Effector memory CD8-positive, alpha-beta T cell (primary cell): Measurements from ENCODE around the gene C9orf50.
"Not testable (repeated sequence)": the region's sequence is repeated elsewhere in the genome, so short reads cannot be mapped to it uniquely, and the experiment has no call there.

Experiments
- ATAC-seq: fragments of 150-1000 bp; cut with Tn5 transposase; replicated peaks from 2 replicates; pipeline ENCODE4 v1.10.0; 2021; ENCODE audit warnings: mild to moderate bottlenecking, moderate library complexity
- DNase-seq, 3 experiments: peaks; one replicate each; pipeline ENCODE4 v3.0.0; 2021
- H3K27ac Mint-ChIP-seq, 2 donors: one replicate each; pipeline ENCODE4 v1.8.0; 2022; ENCODE audit warnings: mild to moderate bottlenecking in 2 of 2, mixed read lengths in 2 of 2, moderate library complexity in 2 of 2
- H3K27me3 Mint-ChIP-seq, 2 donors: one replicate each; pipeline ENCODE4 v1.8.0; 2022; ENCODE audit warnings: mixed read lengths in 2 of 2
- H3K36me3 Mint-ChIP-seq: one replicate; pipeline ENCODE4 v1.8.0; 2022; ENCODE audit warnings: mild to moderate bottlenecking, moderate library complexity, mixed read lengths; ENCODE audit not compliant: insufficient read depth
- H3K4me1 Mint-ChIP-seq, 2 donors: one replicate each; pipeline ENCODE4 v1.8.0; 2022; ENCODE audit warnings: low read depth in 2 of 2, mixed read lengths in 2 of 2
- H3K4me3 Mint-ChIP-seq, 2 donors: one replicate each; pipeline ENCODE4 v1.8.0; 2022; ENCODE audit warnings: mild to moderate bottlenecking in 2 of 2, mixed read lengths in 2 of 2, moderate library complexity in 2 of 2
- H3K9me3 Mint-ChIP-seq, 2 donors: one replicate each; pipeline ENCODE4 v1.8.0; 2022; ENCODE audit warnings: mixed read lengths in 2 of 2

C9orf50 gene

DNA sequence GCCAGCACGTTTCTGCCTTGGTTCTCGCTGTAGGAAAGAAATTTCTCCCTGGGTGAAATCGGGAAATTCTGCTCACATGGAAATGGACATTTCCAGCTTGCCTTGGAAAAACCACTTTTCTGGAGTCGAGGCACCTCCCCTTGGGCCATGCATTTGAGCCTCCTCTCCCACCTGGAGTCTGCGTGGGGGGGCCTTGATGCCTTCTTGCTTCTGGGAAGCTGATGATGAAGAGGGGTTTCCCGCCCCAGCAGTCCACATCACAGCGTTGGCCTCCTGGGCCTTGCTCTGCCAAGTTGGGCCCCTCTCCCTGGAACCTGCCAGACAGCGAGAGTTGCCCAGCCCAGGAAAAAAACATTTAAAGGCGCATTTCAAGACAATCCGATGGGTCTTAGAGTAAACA, 22.8 kb upstream of the C9orf50 start:
- Mint-ChIP-seq H3K27me3 (no peaks in the 10 kb centered on the region), H3K4me3 (peak overlapping the region; percentile 40 to 84), H3K36me3 (peaks cover 15% of the 10 kb centered on the region), H3K4me1 (peaks cover 11 to 12% of the 10 kb centered on the region in 2 donors), H3K27ac (peak overlapping the region in 1 of 2 donors; percentile 91), H3K9me3 (no peaks in the 10 kb centered on the region)
- DNase-seq (no peak), ATAC-seq (no peak)

DNA sequence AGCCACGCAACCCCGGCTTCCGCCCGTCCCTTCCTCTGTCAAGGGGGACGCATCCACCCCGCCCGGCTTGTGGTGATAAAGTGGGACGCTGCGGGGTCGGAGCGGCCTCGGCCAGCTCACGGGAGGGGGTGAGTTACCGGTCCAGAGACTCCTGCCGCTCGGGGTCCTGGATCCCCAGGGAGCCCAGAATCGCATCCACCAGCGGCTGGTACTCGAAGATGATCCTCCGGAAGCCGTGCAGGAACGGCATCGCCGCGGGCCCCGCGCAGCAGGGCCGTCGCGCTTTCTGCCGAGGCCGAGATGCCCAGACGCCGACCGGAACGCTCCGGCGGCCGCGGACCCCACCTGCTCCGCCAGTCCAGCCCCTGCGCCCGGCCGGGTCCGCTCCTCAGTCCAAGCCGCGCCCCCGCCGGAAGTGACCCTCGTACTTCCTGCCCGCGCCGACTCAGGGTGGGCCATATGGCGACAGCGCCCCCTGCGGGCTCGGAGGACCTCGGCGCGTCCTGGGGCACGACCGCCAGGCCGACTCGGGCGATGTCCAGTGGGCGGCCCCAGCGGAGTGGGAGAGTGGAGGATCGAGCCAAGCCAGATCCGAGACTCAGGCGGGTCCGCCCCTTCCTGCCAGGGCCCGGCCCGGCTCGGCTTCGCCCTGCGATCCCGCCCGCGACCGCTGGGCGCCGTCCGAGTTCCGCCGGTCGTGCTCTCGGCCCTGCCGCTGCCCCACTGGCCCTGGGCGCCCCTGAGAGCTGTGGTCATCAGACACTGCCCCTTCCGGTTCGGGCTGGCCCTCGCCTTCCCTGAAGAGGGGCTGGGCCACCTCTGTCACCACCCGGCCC, 21.1 kb upstream of the C9orf50 start, which contains the start of gene ASB6:
Gene ASB6 (minus strand): TSS at position 402 of the 836 bp plus-strand sequence. CDS start 152 bp downstream, at position 250.
- H3K27me3 Mint-ChIP-seq = no peaks in the 10 kb centered on the region
- DNase-seq (peak; percentile 93 to 95 (median 94)), ATAC-seq (peak; percentile 86)
- H3K9me3 Mint-ChIP-seq = no peaks in the 10 kb centered on the region
- peak within 1 kb of the TSS; percentile 91 to 94 for H3K27ac Mint-ChIP-seq
- peak within 1 kb of the TSS; percentile 82 to 84 for H3K4me3 Mint-ChIP-seq
- H3K36me3 Mint-ChIP-seq = peaks cover 31% of the 10 kb centered on the region
- peaks cover 12 to 16% of the 10 kb centered on the region in 2 donors for H3K4me1 Mint-ChIP-seq

DNA sequence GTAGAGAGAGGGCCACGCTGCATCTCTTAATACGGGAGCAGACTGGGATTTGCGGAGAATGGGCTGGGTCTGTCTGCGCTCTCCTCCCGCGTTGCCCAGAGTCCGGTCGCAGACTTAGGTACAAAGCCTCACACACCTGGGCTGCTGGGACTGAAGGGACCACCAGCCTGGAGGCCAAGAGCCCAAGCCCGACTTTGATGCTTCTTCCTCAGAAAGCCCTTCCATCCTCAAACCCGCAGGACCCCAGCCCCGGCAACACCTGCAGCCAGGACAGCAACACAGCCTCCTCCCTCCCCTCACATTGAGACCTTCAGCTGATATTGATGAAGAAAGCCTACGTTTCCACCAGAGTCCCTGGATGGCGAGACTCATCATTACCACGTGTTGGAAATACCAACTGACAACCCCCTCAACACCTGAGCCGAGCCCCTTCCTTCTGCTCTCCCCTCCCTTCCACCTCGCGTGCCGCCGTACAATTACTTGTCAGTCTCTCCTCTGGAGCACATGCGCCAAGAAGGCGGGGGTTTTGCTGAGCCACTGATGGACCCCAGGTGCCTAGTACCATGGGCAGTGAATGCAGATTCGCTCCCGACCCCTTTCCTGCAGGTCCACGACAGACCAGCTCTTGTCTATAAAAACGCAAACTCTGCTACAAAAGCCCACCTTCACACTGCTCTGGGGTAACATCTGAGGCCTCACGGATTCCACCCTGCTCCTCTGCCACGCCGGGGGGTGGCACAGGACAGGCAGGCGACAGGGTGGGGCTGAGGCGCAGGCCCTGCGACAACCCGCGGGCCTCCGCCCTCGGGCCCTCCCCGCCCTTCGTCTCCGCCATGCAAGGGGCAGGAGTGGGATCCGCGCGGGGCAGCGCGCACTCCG, 20.2 kb upstream of the C9orf50 start:
- Mint-ChIP-seq H3K4me1 (peaks cover 12 to 16% of the 10 kb centered on the region in 2 donors), H3K27me3 (no peaks in the 10 kb centered on the region), H3K36me3 (peaks cover 40% of the 10 kb centered on the region), H3K4me3 (peak overlapping the region; percentile 82 to 84), H3K9me3 (no peaks in the 10 kb centered on the region), H3K27ac (peak overlapping the region; percentile 91 to 94)
- DNase-seq = no peak
- peak; percentile 58 for ATAC-seq

DNA sequence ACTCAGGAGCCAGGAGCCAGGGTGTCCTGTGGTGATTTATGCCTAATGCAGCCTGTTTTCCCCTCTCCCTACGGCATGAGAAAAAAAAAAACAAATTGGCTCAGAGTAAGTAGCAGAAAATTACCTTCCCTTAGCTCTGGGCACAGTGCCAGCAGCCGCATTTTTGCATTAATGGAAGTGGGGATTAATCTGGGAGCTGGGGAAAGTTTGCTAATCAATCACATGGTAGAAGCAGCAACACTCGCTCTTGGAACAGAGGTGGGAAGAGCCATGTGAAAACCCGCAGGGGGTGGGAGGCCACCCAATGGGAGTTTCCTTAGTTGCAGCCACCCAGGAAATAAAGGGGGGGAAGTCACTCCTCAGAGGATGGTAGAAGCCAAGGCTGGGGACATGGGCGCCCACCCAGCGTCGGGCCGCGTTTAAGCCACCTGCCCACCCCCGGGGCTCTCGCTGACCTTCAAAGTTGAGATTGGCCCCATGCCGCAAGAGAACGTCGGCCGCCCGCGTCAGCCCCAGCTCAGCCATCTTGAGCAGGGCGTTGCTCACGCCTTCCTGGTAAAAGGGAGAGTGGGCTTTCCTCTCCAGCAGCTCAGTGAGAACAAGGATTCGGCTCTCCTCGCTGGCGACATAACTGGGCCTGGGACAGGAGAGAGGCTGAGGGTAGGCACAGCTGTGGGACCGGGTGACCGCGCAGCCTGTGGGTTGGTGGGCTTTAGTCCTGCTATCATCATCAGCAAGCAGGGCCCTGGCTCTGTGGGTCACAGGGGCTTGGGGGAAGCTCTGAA, 19.4 kb upstream of the C9orf50 start:
- H3K4me1 Mint-ChIP-seq = peaks cover 12 to 16% of the 10 kb centered on the region in 2 donors
- DNase-seq (no peak), ATAC-seq (no peak)
- H3K27me3 Mint-ChIP-seq = no peaks in the 10 kb centered on the region
- no peaks in the 10 kb centered on the region for H3K9me3 Mint-ChIP-seq
- peaks cover 48% of the 10 kb centered on the region for H3K36me3 Mint-ChIP-seq
- peak overlapping the region; percentile 25 to 91 for H3K27ac Mint-ChIP-seq
- H3K4me3 Mint-ChIP-seq = peak overlapping the region; percentile 82 to 84

DNA sequence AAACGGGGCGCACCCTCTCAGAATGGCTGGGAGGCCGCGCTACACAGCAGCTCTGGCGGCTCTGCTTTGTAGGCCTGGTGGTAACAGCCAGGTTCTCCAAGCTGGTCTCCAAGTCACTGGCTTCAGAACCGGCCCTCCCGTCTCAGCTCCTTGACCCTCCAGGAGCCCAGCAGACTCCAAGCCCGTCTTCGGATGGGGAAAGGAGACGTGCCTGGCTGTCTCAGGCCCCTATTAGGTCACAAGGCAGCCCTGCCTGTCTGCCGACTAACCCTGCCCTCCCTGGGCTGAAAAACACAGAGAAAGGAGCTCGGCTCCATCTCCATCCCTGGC, 18.8 kb upstream of the C9orf50 start:
- Mint-ChIP-seq H3K9me3 (no peaks in the 10 kb centered on the region), H3K27me3 (no peaks in the 10 kb centered on the region), H3K27ac (peak overlapping the region in 1 of 2 donors; percentile 55), H3K36me3 (peaks cover 54% of the 10 kb centered on the region), H3K4me1 (peaks cover 12 to 16% of the 10 kb centered on the region in 2 donors), H3K4me3 (peak overlapping the region; percentile 82 to 84)
- ATAC-seq = no peak
- DNase-seq = no peak

DNA sequence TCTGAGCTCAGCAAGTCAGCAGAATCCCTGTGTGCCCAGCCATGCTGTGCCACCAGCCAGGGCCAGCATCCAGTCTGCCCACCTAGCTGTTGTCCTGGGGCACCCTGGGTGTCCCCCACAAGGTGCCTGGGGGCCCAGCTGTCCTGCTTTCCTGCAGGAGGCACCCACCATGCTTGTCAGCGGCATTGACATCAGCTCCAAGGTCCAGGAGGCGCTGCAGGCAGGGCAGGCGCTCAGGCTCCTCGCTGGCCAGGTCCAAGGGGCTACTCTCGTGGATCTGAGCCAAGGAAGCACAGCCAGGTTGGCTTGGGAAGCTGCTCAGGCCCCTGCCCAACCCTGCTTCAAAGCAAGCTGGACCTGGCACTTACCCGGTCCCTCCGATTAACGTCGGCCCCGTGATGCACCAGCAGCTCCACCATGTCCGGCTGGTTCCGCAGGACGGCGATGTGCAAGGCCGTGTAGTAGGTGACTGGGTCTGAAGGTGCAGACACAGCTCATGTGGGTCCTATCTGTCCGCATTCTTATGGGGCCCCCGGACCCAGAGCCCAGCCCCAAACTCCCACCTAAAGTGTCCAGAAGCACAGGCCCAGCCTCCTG, 18.2 kb upstream of the C9orf50 start:
- Mint-ChIP-seq H3K36me3 (peaks cover 60% of the 10 kb centered on the region), H3K27me3 (no peaks in the 10 kb centered on the region), H3K4me1 (peaks cover 12 to 16% of the 10 kb centered on the region in 2 donors), H3K4me3 (no peak overlapping the region), H3K9me3 (no peaks in the 10 kb centered on the region), H3K27ac (peak overlapping the region in 1 of 2 donors; percentile 55)
- ATAC-seq (no peak), DNase-seq (no peak)

DNA sequence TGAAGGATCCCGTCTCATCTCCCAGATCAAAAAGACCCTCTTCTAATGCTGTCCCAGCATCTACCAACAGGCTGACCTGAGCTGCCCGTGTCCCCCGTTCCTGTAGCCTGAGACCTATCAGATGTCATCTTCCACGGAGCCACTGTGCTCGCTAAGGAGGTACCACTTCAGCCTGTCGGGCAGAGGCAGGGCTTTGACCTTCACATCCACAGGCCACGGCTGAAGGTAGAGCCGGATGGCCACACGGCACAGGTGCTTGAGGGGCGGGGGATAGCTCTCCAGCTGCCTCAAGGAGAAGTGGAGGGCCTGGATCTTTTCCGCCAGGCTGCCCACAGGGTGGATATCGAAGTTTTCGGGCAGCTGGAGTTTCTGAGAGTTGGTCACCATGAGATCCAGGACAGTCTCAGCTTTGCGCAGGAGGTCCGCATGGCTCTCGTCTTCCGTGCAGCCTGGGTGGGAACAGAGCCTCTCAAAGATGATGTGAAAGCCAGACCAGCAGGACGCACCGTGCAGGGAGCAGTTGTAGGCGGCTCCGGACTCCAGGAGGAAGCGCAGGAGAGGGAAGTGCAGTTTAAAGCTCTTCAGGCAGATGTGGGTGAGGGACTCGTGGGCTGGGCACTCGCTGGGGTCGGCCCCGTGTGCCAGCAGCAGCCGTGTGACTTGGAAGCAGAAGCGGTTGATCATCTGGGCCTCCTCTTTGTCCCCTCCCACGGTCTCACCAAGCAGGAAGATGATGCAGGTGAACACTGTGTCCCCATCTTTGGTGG, 17.0 kb upstream of the C9orf50 start:
- H3K9me3 Mint-ChIP-seq = no peaks in the 10 kb centered on the region
- peak overlapping the region in 1 of 2 donors; percentile 42 for H3K4me3 Mint-ChIP-seq
- H3K27ac Mint-ChIP-seq = peak overlapping the region; percentile 38 to 83
- peaks cover 69% of the 10 kb centered on the region for H3K36me3 Mint-ChIP-seq
- ATAC-seq = no peak
- no peak for DNase-seq
- H3K27me3 Mint-ChIP-seq = no peaks in the 10 kb centered on the region
- H3K4me1 Mint-ChIP-seq = peaks cover 12 to 16% of the 10 kb centered on the region in 2 donors

DNA sequence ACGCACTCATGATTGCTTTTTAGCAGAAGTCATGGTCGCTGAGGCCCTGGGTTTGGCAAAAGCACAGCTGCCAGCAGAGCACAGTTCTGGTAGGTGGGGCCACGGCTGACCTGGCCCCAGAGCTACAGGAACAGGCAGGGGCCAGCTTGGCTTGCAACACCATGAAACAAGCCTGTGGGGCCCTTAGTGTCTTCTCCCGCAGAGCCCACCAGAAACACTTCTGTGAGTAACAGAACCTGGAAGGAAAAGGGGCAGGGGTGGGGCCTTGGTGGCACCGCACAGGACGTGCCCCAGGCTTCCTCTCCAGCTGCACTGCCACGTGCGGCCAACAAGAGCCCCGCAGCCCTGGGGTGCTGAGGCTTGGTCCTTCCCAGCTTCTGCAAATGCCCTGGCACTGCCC, 16.2 kb upstream of the C9orf50 start:
- Mint-ChIP-seq H3K27me3 (no peaks in the 10 kb centered on the region), H3K36me3 (peaks cover 62% of the 10 kb centered on the region), H3K27ac (peak overlapping the region in 1 of 2 donors; percentile 38), H3K4me1 (peaks cover 15 to 16% of the 10 kb centered on the region in 2 donors), H3K9me3 (no peaks in the 10 kb centered on the region), H3K4me3 (no peak overlapping the region)
- DNase-seq (no peak), ATAC-seq (no peak)

DNA sequence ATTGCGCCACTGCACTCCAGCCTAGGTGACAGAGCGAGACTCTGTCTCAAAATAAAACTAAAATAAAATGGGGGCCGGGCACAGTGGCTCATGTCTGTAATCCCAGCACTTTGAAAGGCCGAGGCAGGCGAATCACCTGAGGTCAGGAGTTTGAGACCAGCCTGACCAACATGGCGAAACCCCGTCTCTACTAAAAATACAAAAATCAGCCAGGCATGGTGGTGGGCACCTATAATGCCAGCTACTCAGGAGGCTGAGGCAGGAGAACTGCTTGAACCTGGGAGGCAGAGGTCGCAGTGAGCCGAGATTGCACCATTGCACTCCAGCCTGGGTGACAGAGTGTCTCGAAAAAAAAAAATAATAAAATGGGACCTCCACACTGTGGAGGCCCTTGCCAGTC, 15.4 kb upstream of the C9orf50 start:
- H3K4me1 Mint-ChIP-seq = peaks cover 18 to 21% of the 10 kb centered on the region in 2 donors
- not testable (repeated sequence) for ATAC-seq, H3K4me3 Mint-ChIP-seq, H3K9me3 Mint-ChIP-seq, H3K27ac Mint-ChIP-seq, DNase-seq, H3K27me3 Mint-ChIP-seq
- H3K36me3 Mint-ChIP-seq = peaks cover 64% of the 10 kb centered on the region

DNA sequence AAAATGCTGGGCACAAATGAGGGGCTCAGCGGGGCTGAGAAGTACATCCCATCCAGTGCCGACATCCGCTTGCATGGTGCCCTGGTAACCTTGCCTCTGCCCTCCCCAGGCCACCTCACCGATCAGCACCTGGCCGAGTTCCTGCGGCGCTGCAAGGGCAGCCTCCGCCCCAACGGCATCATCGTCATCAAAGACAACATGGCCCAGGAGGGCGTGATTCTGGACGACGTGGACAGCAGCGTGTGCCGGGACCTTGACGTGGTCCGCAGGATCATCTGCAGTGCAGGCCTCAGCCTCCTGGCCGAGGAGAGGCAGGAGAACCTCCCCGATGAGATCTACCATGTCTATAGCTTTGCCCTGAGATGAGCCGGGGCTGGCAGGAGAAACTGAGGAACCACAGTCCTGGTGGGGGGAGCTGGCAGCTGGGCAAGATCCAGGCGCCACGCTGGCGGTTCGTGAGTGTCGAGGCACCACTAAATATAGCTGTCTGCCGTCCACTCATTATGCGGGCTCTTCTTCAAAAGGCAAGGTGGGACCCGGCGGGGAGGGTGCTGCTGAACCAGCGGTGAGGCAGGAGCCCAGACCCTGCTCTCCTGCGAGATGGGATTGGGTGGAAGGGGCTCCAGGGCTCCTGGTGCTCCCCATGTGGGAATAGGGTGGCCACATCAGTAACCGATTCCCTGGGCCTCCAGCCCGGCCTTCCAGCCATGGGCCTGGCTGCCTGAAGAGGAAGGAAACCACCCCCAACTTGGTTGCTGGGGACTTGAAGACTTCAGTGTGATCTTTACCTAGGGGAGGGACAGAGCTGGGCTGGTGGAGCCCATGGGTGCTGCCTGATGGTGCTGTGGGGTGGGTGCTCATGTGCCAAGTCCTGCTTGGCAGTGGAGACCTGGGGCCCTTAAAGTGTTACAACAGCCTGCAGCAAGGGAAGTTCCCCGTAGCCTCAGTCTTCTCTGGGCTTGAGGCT, 14.5 kb upstream of the C9orf50 start:
- DNase-seq (no peak), ATAC-seq (no peak)
- Mint-ChIP-seq H3K4me3 (no peak overlapping the region), H3K27me3 (no peaks in the 10 kb centered on the region), H3K36me3 (peaks cover 64% of the 10 kb centered on the region), H3K9me3 (no peaks in the 10 kb centered on the region), H3K4me1 (peaks cover 19% of the 10 kb centered on the region in 2 donors), H3K27ac (peak overlapping the region; percentile 41 to 69)

DNA sequence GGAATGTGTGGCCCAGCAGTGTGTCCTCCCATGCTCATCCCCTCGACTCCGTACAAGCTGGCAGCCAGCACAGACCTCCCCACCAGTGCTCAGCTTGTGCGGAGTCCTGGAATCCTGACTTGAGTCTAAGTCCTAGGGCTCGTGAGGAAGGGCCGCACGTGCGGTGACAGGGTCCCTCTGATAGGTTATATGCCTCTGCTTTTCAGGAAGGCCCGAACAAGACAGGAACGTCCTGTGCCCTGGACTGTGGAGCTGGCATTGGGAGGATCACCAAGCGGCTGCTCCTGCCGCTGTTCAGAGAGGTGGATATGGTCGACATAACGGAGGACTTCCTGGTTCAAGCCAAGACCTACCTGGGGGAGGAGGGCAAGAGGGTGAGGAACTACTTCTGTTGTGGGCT, 12.9 kb upstream of the C9orf50 start:
- H3K36me3 Mint-ChIP-seq = peaks cover 67% of the 10 kb centered on the region
- no peak for ATAC-seq

More for the DNA sequence above, 12.9 kb upstream of the C9orf50 start:
- Mint-ChIP-seq H3K4me3 (no peak overlapping the region), H3K27me3 (no peaks in the 10 kb centered on the region), H3K27ac (peak overlapping the region in 1 of 2 donors; percentile 72), H3K4me1 (peaks cover 23 to 26% of the 10 kb centered on the region in 2 donors), H3K9me3 (no peaks in the 10 kb centered on the region)
- no peak for DNase-seq
